Endodermal cell (in vitro differentiated cells): Measurements from ENCODE around the gene PHLDA1. TPM values are rescaled to one million over a fixed set of nuclear protein-coding genes. Genes with fewer than 3 reads are reported as not detected.

ENCODE experiments used
- DNase-seq: peaks from one replicate; pipeline ENCODE4 v3.0.0-alpha.2; 2017
- H3K27ac ChIP-seq: 2 replicates; pipeline ENCODE4 v1.5.1; 2013; ENCODE audit warnings: mild to moderate bottlenecking, low read depth, low read length, moderate library complexity
- H3K27me3 ChIP-seq: 2 replicates; pipeline ENCODE4 v1.6.1; 2013; ENCODE audit warnings: mild to moderate bottlenecking, low read length, moderate library complexity; ENCODE audit not compliant: insufficient read depth, control insufficient read depth, poor library complexity, severe bottlenecking
- H3K36me3 ChIP-seq: 2 replicates; pipeline ENCODE4 v1.7.0; 2013; ENCODE audit warnings: mild to moderate bottlenecking, low read length, moderate library complexity; ENCODE audit not compliant: control insufficient read depth, insufficient read depth
- H3K4me1 ChIP-seq: one replicate; pipeline ENCODE4 v1.7.0; 2013; ENCODE audit warnings: low read length; ENCODE audit not compliant: control insufficient read depth, insufficient read depth
- H3K4me3 ChIP-seq: 2 replicates; pipeline ENCODE4 v1.5.1; 2013; ENCODE audit warnings: mild to moderate bottlenecking, low read length, moderate library complexity
- H3K9ac ChIP-seq: 2 replicates; pipeline ENCODE4 v1.6.1; 2013; ENCODE audit warnings: mild to moderate bottlenecking, low read length, moderate library complexity; ENCODE audit not compliant: poor library complexity, severe bottlenecking; ENCODE audit errors: extremely low read depth
- H3K9me3 ChIP-seq: 2 replicates; pipeline ENCODE4 v1.6.1; 2013; ENCODE audit warnings: mild to moderate bottlenecking, low read length, moderate library complexity; ENCODE audit not compliant: control insufficient read depth
- H3K27ac Mint-ChIP-seq: 2 replicates; pipeline ENCODE4 v1.8.0; 2020; ENCODE audit warnings: mixed read lengths
- H3K27me3 Mint-ChIP-seq: 2 replicates; pipeline ENCODE4 v1.8.0; 2021; ENCODE audit warnings: mild to moderate bottlenecking, mixed read lengths; ENCODE audit not compliant: insufficient read depth
- H3K36me3 Mint-ChIP-seq: 2 replicates; pipeline ENCODE4 v1.8.0; 2020; ENCODE audit warnings: low read depth, mixed read lengths
- H3K4me1 Mint-ChIP-seq: 2 replicates; pipeline ENCODE4 v1.8.0; 2020; ENCODE audit warnings: mixed read lengths
- H3K4me3 Mint-ChIP-seq: 2 replicates; pipeline ENCODE4 v1.8.0; 2020; ENCODE audit warnings: mild to moderate bottlenecking, moderate library complexity, mixed read lengths
- H3K9me3 Mint-ChIP-seq: 2 replicates; pipeline ENCODE4 v1.8.0; 2020; ENCODE audit warnings: mild to moderate bottlenecking, mixed read lengths
- CTCF ChIP-seq: fragments of 200-600 bp; sonication (generic); conservative IDR thresholded peaks from 2 replicates; pipeline ENCODE4 v1.5.0; 2021; ENCODE audit warnings: antibody characterized with exemption, mild to moderate bottlenecking
- WGBS, 2 experiments: methylation state at CpG; one replicate each; pipeline versions ENCODE4 v1.1.5 to v1.1.7; 2013; ENCODE audit warnings: missing lambda C conversion rate in 2 of 2, mixed read lengths in 1 of 2; ENCODE audit not compliant: insufficient coverage in 1 of 2, insufficient read length in 1 of 2; 5-methylcytosine and 5-hydroxymethylcytosine counted together
- total RNA-seq, 2 donors: library from RNA; stranded (reverse); fragmentation: NEBNext Ultra II Directional in 1 of 2; extraction: Animal tissue kit (Norgen Biotek cat#: 25700) in 1 of 2; gene quantifications; 2 replicates in 1 of 2; 3 replicates in 1 of 2; pipeline ENCODE4 v1.2.1, GENCODE V29; 2021

Gene PHLDA1
- total RNA-seq, 2 donors from 2014 or later, result 3.7 to 16.2 TPM

GRCh38 chr12:76074701-76075336, 43.2 kb upstream of the PHLDA1 start:
- Histone ChIP-seq H3K9me3 (no peaks in the 10 kb centered on the region), H3K36me3 (peaks cover 72% of the 10 kb centered on the region), H3K4me3 (no peak overlapping the region), H3K27ac (no peak overlapping the region), H3K9ac (no peak overlapping the region), H3K4me1 (no peaks in the 10 kb centered on the region), H3K27me3 (no peaks in the 10 kb centered on the region)
- Mint-ChIP-seq H3K4me3 (no peak overlapping the region), H3K27ac (peak overlapping the region; percentile 10), H3K4me1 (peaks cover 36% of the 10 kb centered on the region), H3K27me3 (no peaks in the 10 kb centered on the region), H3K36me3 (peaks cover 33% of the 10 kb centered on the region), H3K9me3 (no peaks in the 10 kb centered on the region)
- TF ChIP-seq CTCF, result no peak
- 100% methylated on average over 1 of the region's 1 CpG for WGBS, 2 experiments
- DNase-seq, result no peak

- Mint-ChIP-seq H3K9me3 (no peaks in the 10 kb centered on the region), H3K36me3 (peaks cover 35% of the 10 kb centered on the region), H3K4me3 (no peak overlapping the region), H3K27ac (no peak overlapping the region), H3K4me1 (peaks cover 37% of the 10 kb centered on the region), H3K27me3 (no peaks in the 10 kb centered on the region)
- no peak for TF ChIP-seq CTCF
- Histone ChIP-seq H3K9me3 (no peaks in the 10 kb centered on the region), H3K9ac (no peak overlapping the region), H3K27ac (no peak overlapping the region), H3K27me3 (no peaks in the 10 kb centered on the region), H3K36me3 (peaks cover 75% of the 10 kb centered on the region), H3K4me1 (peaks cover 3% of the 10 kb centered on the region), H3K4me3 (no peak overlapping the region)
- DNase-seq, result no peak
Observed at GRCh38 chr12:76073561-76073960, 42.0 kb upstream of the PHLDA1 start.

GRCh38 chr12:76072568-76072967, 41.0 kb upstream of the PHLDA1 start:
- WGBS, 2 experiments, result 95 to 100% methylated on average over 2 to 3 of the region's 3 CpGs
- no peaks in the 10 kb centered on the region for H3K27me3 Mint-ChIP-seq
- Histone ChIP-seq H3K4me3 (no peak overlapping the region), H3K36me3 (peaks cover 84% of the 10 kb centered on the region), H3K27me3 (no peaks in the 10 kb centered on the region), H3K4me1 (peaks cover 3% of the 10 kb centered on the region), H3K27ac (no peak overlapping the region), H3K9me3 (no peaks in the 10 kb centered on the region), H3K9ac (no peak overlapping the region)
- H3K36me3 Mint-ChIP-seq, result peaks cover 42% of the 10 kb centered on the region
- DNase-seq, result no peak
- H3K27ac Mint-ChIP-seq, result no peak overlapping the region
- TF ChIP-seq CTCF, result no peak
- H3K4me3 Mint-ChIP-seq, result no peak overlapping the region
- H3K9me3 Mint-ChIP-seq, result no peaks in the 10 kb centered on the region
- peaks cover 32% of the 10 kb centered on the region for H3K4me1 Mint-ChIP-seq
